Neural progenitor cell (in vitro differentiated cells): ENCODE measurements around the gene LRRC15. TPM values are rescaled to one million over a fixed set of nuclear protein-coding genes. Genes with fewer than 3 reads are reported as not detected.

Experiments used
- DNase-seq: peaks from one replicate; pipeline ENCODE4 v3.0.0-alpha.2; 2016; ENCODE audit warnings: low spot score
- H2AFZ ChIP-seq: fragments of 200-600 bp; sonication (generic); replicated peaks from 2 replicates; pipeline ENCODE4 v1.6.1; 2016; ENCODE audit warnings: antibody characterized with exemption
- H3F3A ChIP-seq: fragments of 200-600 bp; sonication (generic); 2 replicates; pipeline ENCODE4 v1.6.1; 2016; ENCODE audit warnings: antibody characterized with exemption, low read depth
- H3K27ac ChIP-seq: fragments of 200-600 bp; sonication (generic); 2 replicates; pipeline ENCODE4 v1.5.1; 2016; ENCODE audit warnings: mild to moderate bottlenecking
- H3K27me3 ChIP-seq: fragments of 200-600 bp; sonication (generic); 2 replicates; pipeline ENCODE4 v1.6.1; 2016; ENCODE audit warnings: mild to moderate bottlenecking, moderate library complexity
- H3K36me3 ChIP-seq: fragments of 200-600 bp; sonication (generic); 2 replicates; pipeline ENCODE4 v1.5.1; 2016
- H3K4me1 ChIP-seq: fragments of 200-600 bp; sonication (generic); 2 replicates; pipeline ENCODE4 v1.6.1; 2016; ENCODE audit warnings: mixed run types
- H3K4me2 ChIP-seq: fragments of 200-600 bp; sonication (generic); 2 replicates; pipeline ENCODE4 v1.6.1; 2016
- H3K4me3 ChIP-seq: fragments of 200-600 bp; sonication (generic); 2 replicates; pipeline ENCODE4 v1.5.1; 2016
- H3K79me2 ChIP-seq: fragments of 200-600 bp; sonication (generic); 2 replicates; pipeline ENCODE4 v1.6.1; 2016; ENCODE audit warnings: low read depth
- H3K9ac ChIP-seq: fragments of 200-600 bp; sonication (generic); 2 replicates; pipeline ENCODE4 v1.6.1; 2016
- H3K9me3 ChIP-seq: fragments of 200-600 bp; sonication (generic); 2 replicates; pipeline ENCODE4 v1.5.1; 2016; ENCODE audit warnings: low read depth
- H4K20me1 ChIP-seq: fragments of 200-600 bp; sonication (generic); 2 replicates; pipeline ENCODE4 v1.6.1; 2016; ENCODE audit warnings: low read depth
- H3K27ac Mint-ChIP-seq: 3 replicates; pipeline ENCODE4 v1.8.0; 2021; ENCODE audit warnings: mixed read lengths
- H3K27me3 Mint-ChIP-seq: 2 replicates; pipeline ENCODE4 v1.8.0; 2022; ENCODE audit warnings: low read depth, mild to moderate bottlenecking, inconsistent platforms, moderate library complexity, mixed read lengths; ENCODE audit not compliant: insufficient read depth
- H3K36me3 Mint-ChIP-seq: 3 replicates; pipeline ENCODE4 v1.8.0; 2021; ENCODE audit warnings: mixed read lengths
- H3K4me1 Mint-ChIP-seq: 3 replicates; pipeline ENCODE4 v1.8.0; 2021; ENCODE audit warnings: mixed read lengths
- H3K4me3 Mint-ChIP-seq: 3 replicates; pipeline ENCODE4 v1.8.0; 2021; ENCODE audit warnings: mild to moderate bottlenecking, moderate library complexity, mixed read lengths
- H3K9me3 Mint-ChIP-seq: 3 replicates; pipeline ENCODE4 v1.8.0; 2020; ENCODE audit warnings: mixed read lengths
- CTCF ChIP-seq: fragments of 200-600 bp; sonication (generic); IDR thresholded peaks from 2 replicates; pipeline ENCODE4 v1.5.1; 2017; ENCODE audit warnings: antibody characterized with exemption, mild to moderate bottlenecking
- EZH2 ChIP-seq: fragments of 200-600 bp; sonication (generic); IDR thresholded peaks from 2 replicates; pipeline ENCODE4 v1.6.1; 2017; ENCODE audit warnings: antibody characterized with exemption, mild to moderate bottlenecking, moderate library complexity
- EZH2phosphoT487 ChIP-seq: fragments of 200-600 bp; sonication (generic); IDR thresholded peaks from 2 replicates; pipeline ENCODE4 v1.6.1; 2017; ENCODE audit warnings: antibody characterized with exemption
- total RNA-seq: library from RNA; depleted of rRNA; stranded (reverse); fragments of >200 nt; gene quantifications from 2 replicates; pipeline ENCODE4 v1.2.3, GENCODE V29; 2015; ENCODE audit warnings: low replicate concordance

The LRRC15 gene
- total RNA-seq, 1 donor from 2014 or later: not detected

DNA sequence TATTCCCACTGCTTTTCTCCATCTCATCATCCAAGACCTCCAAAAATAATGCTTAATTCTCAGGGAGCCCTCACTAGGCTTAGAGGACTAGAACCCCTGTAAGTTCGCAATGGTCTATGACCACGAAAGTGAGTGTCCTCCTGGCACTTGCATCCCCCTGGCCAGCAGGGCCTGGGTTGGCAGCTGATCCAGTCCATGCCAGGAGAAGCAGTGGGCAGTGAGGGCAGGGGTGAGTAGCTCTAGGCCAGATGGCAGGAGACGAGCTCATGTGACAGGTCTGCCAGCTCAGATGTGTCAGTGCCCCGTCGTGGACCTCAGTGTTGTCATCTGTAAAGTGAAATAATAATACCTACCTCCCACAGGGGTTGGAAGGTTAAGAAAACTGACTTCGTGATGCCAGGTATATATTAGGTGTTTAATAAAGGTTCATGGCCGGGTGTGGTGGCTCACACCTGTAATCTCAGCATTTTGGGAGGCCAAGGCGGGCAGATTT is 18.4 kb upstream of the LRRC15 start:
- Mint-ChIP-seq H3K4me3 (no peak overlapping the region), H3K9me3 (peaks cover 21% of the 10 kb centered on the region), H3K27ac (no peak overlapping the region), H3K27me3 (peaks cover 5% of the 10 kb centered on the region), H3K36me3 (no peaks in the 10 kb centered on the region), H3K4me1 (peaks cover 9% of the 10 kb centered on the region)
- Histone ChIP-seq H3K27me3 (no peaks in the 10 kb centered on the region), H3K9me3 (no peaks in the 10 kb centered on the region), H3K4me2 (no peak overlapping the region), H3F3A (peaks cover 34% of the 10 kb centered on the region), H3K36me3 (no peaks in the 10 kb centered on the region), H4K20me1 (no peaks in the 10 kb centered on the region), H3K4me1 (peaks cover 33% of the 10 kb centered on the region), H3K4me3 (no peak overlapping the region), H3K79me2 (no peaks in the 10 kb centered on the region), H3K9ac (no peak overlapping the region), H2AFZ (no peak overlapping the region), H3K27ac (no peak overlapping the region)
- TF ChIP-seq CTCF (no peak), EZH2 (no peak), EZH2phosphoT487 (no peak)
- no peak for DNase-seq

DNA sequence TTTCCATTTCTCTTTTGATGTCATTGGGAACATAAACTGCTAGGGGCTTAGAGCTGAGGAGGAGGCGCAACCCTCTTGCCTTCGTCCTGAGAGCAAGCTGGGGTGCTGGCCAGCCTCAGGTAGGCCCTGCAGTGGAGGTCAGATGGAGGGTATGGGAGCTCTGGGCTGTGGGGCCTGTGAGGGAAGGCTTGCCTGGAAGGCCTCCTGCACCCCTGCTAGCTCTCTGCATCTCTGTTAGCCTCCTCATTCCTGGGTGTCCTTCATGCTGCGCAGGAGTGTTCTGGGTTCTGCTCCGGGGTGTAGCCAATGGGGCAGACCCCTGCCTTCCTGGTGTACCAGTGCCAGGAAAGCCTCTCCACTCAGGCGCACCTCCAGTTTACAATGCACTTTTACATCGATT is 17.7 kb upstream of the LRRC15 start:
- no peak overlapping the region for H3K9ac ChIP-seq
- peaks cover 41% of the 10 kb centered on the region for H3F3A ChIP-seq
- no peaks in the 10 kb centered on the region for H3K79me2 ChIP-seq
- peaks cover 21% of the 10 kb centered on the region for H3K9me3 Mint-ChIP-seq
- H3K27ac ChIP-seq: no peak overlapping the region
- H3K4me3 ChIP-seq: no peak overlapping the region
- H3K27me3 ChIP-seq: no peaks in the 10 kb centered on the region
- no peak for DNase-seq
- no peaks in the 10 kb centered on the region for H3K9me3 ChIP-seq
- H2AFZ ChIP-seq: no peak overlapping the region
- peaks cover 14% of the 10 kb centered on the region for H3K4me1 Mint-ChIP-seq
- peaks cover 40% of the 10 kb centered on the region for H3K4me1 ChIP-seq
- no peak overlapping the region for H3K4me2 ChIP-seq
- H4K20me1 ChIP-seq: no peaks in the 10 kb centered on the region
- no peaks in the 10 kb centered on the region for H3K36me3 ChIP-seq
- H3K4me3 Mint-ChIP-seq: no peak overlapping the region
- no peak overlapping the region for H3K27ac Mint-ChIP-seq
- H3K27me3 Mint-ChIP-seq: peaks cover 5% of the 10 kb centered on the region
- TF ChIP-seq CTCF: no peak
- TF ChIP-seq EZH2: no peak
- TF ChIP-seq EZH2phosphoT487: no peak
- no peaks in the 10 kb centered on the region for H3K36me3 Mint-ChIP-seq

DNA sequence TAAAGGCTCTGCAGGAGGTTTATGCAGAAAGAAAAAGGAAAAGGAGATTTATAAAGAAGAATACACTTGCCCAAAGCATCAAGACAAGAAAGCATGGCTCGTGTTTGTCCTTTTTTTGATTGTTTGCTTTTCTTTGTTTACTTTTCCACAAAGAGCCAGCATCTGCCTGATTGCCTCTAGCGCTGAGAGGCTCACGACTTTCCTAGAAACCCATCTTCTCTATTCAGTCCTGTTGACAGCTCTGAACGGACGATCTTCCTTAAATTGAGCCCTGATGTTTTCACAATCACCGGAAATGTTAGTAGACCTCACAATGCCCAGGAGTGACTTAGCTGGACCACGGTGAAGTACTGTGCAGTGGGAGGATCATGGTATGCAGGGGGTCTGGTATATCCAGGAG is 17.1 kb upstream of the LRRC15 start:
- Histone ChIP-seq H4K20me1 (no peaks in the 10 kb centered on the region), H3K9ac (no peak overlapping the region), H3K36me3 (no peaks in the 10 kb centered on the region), H3K79me2 (no peaks in the 10 kb centered on the region), H3K4me2 (peak overlapping the region; percentile 57), H3K27me3 (no peaks in the 10 kb centered on the region), H3K4me3 (no peak overlapping the region), H3K27ac (no peak overlapping the region), H2AFZ (no peak overlapping the region), H3K4me1 (peaks cover 43% of the 10 kb centered on the region), H3F3A (peaks cover 43% of the 10 kb centered on the region), H3K9me3 (no peaks in the 10 kb centered on the region)
- H3K36me3 Mint-ChIP-seq: no peaks in the 10 kb centered on the region
- H3K27ac Mint-ChIP-seq: no peak overlapping the region
- peaks cover 21% of the 10 kb centered on the region for H3K9me3 Mint-ChIP-seq
- peak; percentile 30 for DNase-seq
- TF ChIP-seq EZH2 (no peak), CTCF (no peak), EZH2phosphoT487 (no peak)
- peaks cover 5% of the 10 kb centered on the region for H3K27me3 Mint-ChIP-seq
- no peak overlapping the region for H3K4me3 Mint-ChIP-seq
- peaks cover 15% of the 10 kb centered on the region for H3K4me1 Mint-ChIP-seq
